Thyroid gland (tissue), 4 donors: ENCODE results near the gene USP34. TPM values are rescaled to one million over a fixed set of nuclear protein-coding genes. Genes with fewer than 3 reads are reported as not detected.

Experiments used
- DNase-seq, 2 donors: peaks; one replicate each; pipeline ENCODE4 v3.0.0-alpha.2; 2019
- H3K27ac ChIP-seq, 3 donors: fragments of 200-600 bp; sonication (generic); 1 replicate in 2 of 3; 2 replicates in 1 of 3; pipeline ENCODE4 v1.5.1; 2016 to 2019; ENCODE audit warnings: mild to moderate bottlenecking in 1 of 3, moderate library complexity in 1 of 3
- H3K27me3 ChIP-seq: fragments of 200-600 bp; sonication (generic); one replicate; pipeline ENCODE4 v1.5.1; 2019
- H3K36me3 ChIP-seq, 2 donors: fragments of 200-600 bp; sonication (generic); one replicate each; pipeline ENCODE4 v1.5.1; 2016 to 2019
- H3K4me1 ChIP-seq, 2 donors: fragments of 200-600 bp; sonication (generic); one replicate each; pipeline ENCODE4 v1.5.1; 2017 to 2019
- H3K4me3 ChIP-seq, 3 donors: fragments of 200-600 bp; sonication (generic); replicated peaks in 1 of 3; 1 replicate in 2 of 3; 2 replicates in 1 of 3; pipeline ENCODE4 v1.5.1; 2016; ENCODE audit warnings: mild to moderate bottlenecking in 1 of 3
- H3K9me3 ChIP-seq: fragments of 200-600 bp; sonication (generic); one replicate; pipeline ENCODE4 v1.5.1; 2017
- CTCF ChIP-seq, 6 experiments: fragments of 200-600 bp in 3 of 6; fragments of 450-650 bp in 3 of 6; sonication (generic) in 3 of 6; IDR thresholded peaks; one replicate each; pipeline ENCODE4 v1.5.1; 2016 to 2019; ENCODE audit warnings: antibody characterized with exemption in 6 of 6, mild to moderate bottlenecking in 2 of 6, inconsistent platforms in 1 of 6, moderate library complexity in 1 of 6
- POLR2A ChIP-seq, 2 donors: fragments of 450-650 bp; IDR thresholded peaks; one replicate each; pipeline ENCODE4 v1.6.1; 2017; ENCODE audit warnings: antibody characterized with exemption in 2 of 2, mild to moderate bottlenecking in 2 of 2, moderate library complexity in 1 of 2
- WGBS, 2 donors: methylation state at CpG; one replicate each; pipeline ENCODE4 v1.1.5; 2017; 5-methylcytosine and 5-hydroxymethylcytosine counted together
- intact Hi-C: fragments of 100-400 bp; cut with DNase I; formaldehyde crosslinking; loops from one replicate; pipeline ENCODE4 v1.15.1; 2023
- total RNA-seq, 4 donors: library from RNA; depleted of rRNA; stranded (reverse); fragments of >200 nt; gene quantifications; one replicate each; pipeline ENCODE4 v1.2.3, GENCODE V29; 2016

The USP34 gene
- total RNA-seq, 4 donors from 2014 or later = 171 to 271 (median 231) TPM

- H3K9me3 ChIP-seq = no peaks in the 10 kb centered on the region
- no peaks in the 10 kb centered on the region for H3K27me3 ChIP-seq
- peaks cover 5 to 8% of the 10 kb centered on the region in 2 donors for H3K36me3 ChIP-seq
- no peak overlapping the region for H3K4me3 ChIP-seq
- no peak overlapping the region for H3K27ac ChIP-seq
- intact Hi-C loops = no loop called here
- TF ChIP-seq CTCF (IDR thresholded peaks at IDR 0.05) = no peak
- WGBS, 2 donors = 89 to 92% methylated on average over 2 of the region's 2 CpGs
- DNase-seq = no peak
- no peaks in the 10 kb centered on the region for H3K4me1 ChIP-seq
These were observed 136.4 kb downstream of the USP34 start for GRCh38 chr2:61334466-61334865.

GRCh38 chr2:61328707-61329251, 142.1 kb downstream of the USP34 start:
- Histone ChIP-seq H3K36me3 (peaks cover 0 to 4% of the 10 kb centered on the region in 2 donors), H3K4me3 (no peak overlapping the region), H3K4me1 (peaks cover 0 to 5% of the 10 kb centered on the region in 2 donors), H3K27ac (no peak overlapping the region), H3K27me3 (no peaks in the 10 kb centered on the region), H3K9me3 (no peaks in the 10 kb centered on the region)
- TF ChIP-seq POLR2A (IDR thresholded peaks at IDR 0.05) (no peak), CTCF (IDR thresholded peaks at IDR 0.05) (no peak)
- peak; percentile 38 to 42 for DNase-seq
- intact Hi-C loops = no loop called here
- 54 to 66% methylated on average over 11 of the region's 11 CpGs for WGBS, 2 donors

- H3K4me1 ChIP-seq = peaks cover 0 to 5% of the 10 kb centered on the region in 2 donors
- DNase-seq = no peak
- TF ChIP-seq POLR2A (IDR thresholded peaks at IDR 0.05) (no peak), CTCF (IDR thresholded peaks at IDR 0.05) (no peak)
- WGBS, 2 donors = 94 to 95% methylated on average over 3 of the region's 3 CpGs
- H3K27me3 ChIP-seq = no peaks in the 10 kb centered on the region
- no peak overlapping the region for H3K4me3 ChIP-seq
- no peaks in the 10 kb centered on the region for H3K9me3 ChIP-seq
- H3K36me3 ChIP-seq = peaks cover 0 to 4% of the 10 kb centered on the region in 2 donors
- H3K27ac ChIP-seq = no peak overlapping the region
- intact Hi-C loops = no loop called here
These were observed 143.7 kb downstream of the USP34 start for GRCh38 chr2:61327173-61327572.

- Histone ChIP-seq H3K4me3 (no peak overlapping the region), H3K27me3 (no peaks in the 10 kb centered on the region), H3K36me3 (peaks cover 0 to 4% of the 10 kb centered on the region in 2 donors), H3K27ac (peak overlapping the region in 1 of 3 donors; percentile 34), H3K9me3 (no peaks in the 10 kb centered on the region), H3K4me1 (peaks cover 0 to 5% of the 10 kb centered on the region in 2 donors)
- no peak for TF ChIP-seq CTCF (IDR thresholded peaks at IDR 0.05)
- no peak for TF ChIP-seq POLR2A (IDR thresholded peaks at IDR 0.05)
- intact Hi-C loops = no loop called here
- DNase-seq = peak; percentile 26 to 49
- WGBS, 2 donors = 54 to 56% methylated on average over 3 of the region's 3 CpGs
These were observed 144.5 kb downstream of the USP34 start for GRCh38 chr2:61326423-61326822.

- H3K36me3 ChIP-seq = no peaks in the 10 kb centered on the region
- TF ChIP-seq POLR2A (IDR thresholded peaks at IDR 0.05) (no peak), CTCF (IDR thresholded peaks at IDR 0.05) (no peak)
- no peaks in the 10 kb centered on the region for H3K27me3 ChIP-seq
- no peak overlapping the region for H3K4me3 ChIP-seq
- H3K4me1 ChIP-seq = no peaks in the 10 kb centered on the region
- no peaks in the 10 kb centered on the region for H3K9me3 ChIP-seq
- 98% methylated on average over 3 of the region's 3 CpGs for WGBS, 2 donors
- intact Hi-C loops = no loop called here
- DNase-seq = no peak
- H3K27ac ChIP-seq = no peak overlapping the region
These were observed 150.7 kb downstream of the USP34 start for GRCh38 chr2:61320181-61320580.
